Measurements from ENCODE around the gene ANKRD2.
"Not testable (repeated sequence)": the region's sequence is repeated elsewhere in the genome, so short reads cannot be mapped to it uniquely, and the experiment has no call there.

Gene ANKRD2

GRCh38 chr10:97546456-97547270 lies 25.9 kb upstream of the ANKRD2 start:
- no peak for DNase-seq (ENCODE audit: low spot score)

- DNase-seq (ENCODE audit: low spot score): no peak
Measured at GRCh38 chr10:97547271-97547600, 25.3 kb upstream of the ANKRD2 start.

- DNase-seq (ENCODE audit: low spot score): no peak
Measured at GRCh38 chr10:97547962-97548361, 24.6 kb upstream of the ANKRD2 start.

GRCh38 chr10:97548828-97549455 lies 23.6 kb upstream of the ANKRD2 start:
- no peak for DNase-seq (ENCODE audit: low spot score)

- DNase-seq (ENCODE audit: low spot score): no peak
Measured at GRCh38 chr10:97549587-97550322, 22.8 kb upstream of the ANKRD2 start.

- DNase-seq (ENCODE audit: low spot score): no peak
Measured at GRCh38 chr10:97550336-97551149, 22.0 kb upstream of the ANKRD2 start.

- no peak for DNase-seq (ENCODE audit: low spot score)
Measured at GRCh38 chr10:97551271-97551670, 21.3 kb upstream of the ANKRD2 start.

- peak; percentile 57 for DNase-seq (ENCODE audit: low spot score)
Measured at GRCh38 chr10:97553575-97554031, 19.0 kb upstream of the ANKRD2 start.

GRCh38 chr10:97554336-97554735 lies 18.2 kb upstream of the ANKRD2 start:
- DNase-seq (ENCODE audit: low spot score): not testable (repeated sequence)

GRCh38 chr10:97555541-97555940 lies 17.0 kb upstream of the ANKRD2 start:
- DNase-seq (ENCODE audit: low spot score): not testable (repeated sequence)

GRCh38 chr10:97560731-97561381 lies 11.7 kb upstream of the ANKRD2 start:
- DNase-seq (ENCODE audit: low spot score): not testable (repeated sequence)

GRCh38 chr10:97561386-97562077 lies 11.0 kb upstream of the ANKRD2 start:
- not testable (repeated sequence) for DNase-seq (ENCODE audit: low spot score)

- DNase-seq (ENCODE audit: low spot score): not testable (repeated sequence)
Measured at GRCh38 chr10:97562329-97562728, 10.2 kb upstream of the ANKRD2 start.

- DNase-seq (ENCODE audit: low spot score): no peak
Measured at GRCh38 chr10:97563337-97563736, 9.2 kb upstream of the ANKRD2 start.

GRCh38 chr10:97564776-97565175 lies 7.8 kb upstream of the ANKRD2 start:
- no peak for DNase-seq (ENCODE audit: low spot score)

- no peak for DNase-seq (ENCODE audit: low spot score)
Measured at GRCh38 chr10:97566336-97566996, 6.1 kb upstream of the ANKRD2 start.

- DNase-seq (ENCODE audit: low spot score): no peak
Measured at GRCh38 chr10:97567891-97568290, 4.7 kb upstream of the ANKRD2 start.

- DNase-seq (ENCODE audit: low spot score): no peak
Measured at GRCh38 chr10:97570146-97570788, 2.3 kb upstream of the ANKRD2 start.

GRCh38 chr10:97570789-97571471 lies 1.6 kb upstream of the ANKRD2 start:
- DNase-seq (ENCODE audit: low spot score): no peak

Measured in CD4-positive, alpha-beta T cell treated with Interleukin-2 at 100 ng/mL for 4 hours (primary cell).